Nucleus accumbens (tissue), 56 donors: ENCODE measurements around the gene XPO4.
A peak's percentile ranks its signal among the peaks of the same experiment; 100 is the strongest.
"Not testable (repeated sequence)": the region's sequence is repeated elsewhere in the genome, so short reads cannot be mapped to it uniquely, and the experiment has no call there.

Source experiments
- DNase-seq, 56 donors: peaks; one replicate each; lab custom pipeline; 2025; lab: John Stamatoyannopoulos, UW

The XPO4 gene

GRCh38 chr13:20789665-20790064 is 112.9 kb downstream of the XPO4 start:
- no peak for DNase-seq

DNA sequence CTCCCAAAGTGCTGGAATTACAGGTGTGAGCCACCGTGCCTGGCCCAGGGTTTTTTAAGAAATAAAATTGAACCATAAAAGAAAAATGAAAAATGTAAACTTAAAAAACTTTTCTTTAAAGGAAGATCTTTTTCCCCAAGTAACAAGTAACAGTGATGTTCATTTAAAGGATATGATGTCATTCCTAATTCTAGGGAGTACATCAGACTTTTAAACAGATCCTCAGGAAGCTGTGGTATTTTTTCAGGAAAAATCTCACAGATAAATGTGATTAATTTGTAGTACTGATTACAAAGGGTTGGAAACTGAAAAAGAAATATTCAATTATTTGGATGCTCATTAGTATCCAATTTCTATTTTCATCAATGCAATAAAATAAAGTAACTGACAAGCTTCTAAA is 114.2 kb downstream of the XPO4 start:
- no peak for DNase-seq

GRCh38 chr13:20787180-20787579 is 115.4 kb downstream of the XPO4 start:
- DNase-seq: no peak

- DNase-seq: no peak
Observed at GRCh38 chr13:20782116-20782708, 120.3 kb downstream of the XPO4 start.

DNA sequence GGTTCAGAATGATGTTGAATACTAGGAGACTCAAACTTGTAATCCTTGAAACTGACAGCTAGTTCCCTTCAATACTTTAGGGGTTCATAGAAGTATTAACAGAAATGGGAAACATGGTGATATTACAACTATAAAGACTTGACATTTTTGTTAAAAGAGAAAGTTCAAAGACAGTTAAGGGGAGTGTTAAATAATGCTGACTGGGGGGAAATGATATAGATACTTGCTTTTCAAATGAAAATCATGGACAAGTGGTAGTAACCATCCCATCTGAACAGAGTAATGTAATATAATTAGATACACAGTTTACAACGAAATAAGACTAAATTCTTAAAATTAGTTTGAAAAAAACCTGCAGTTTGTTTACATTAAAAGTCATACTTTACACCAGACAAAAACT is 122.2 kb downstream of the XPO4 start:
- no peak for DNase-seq

DNA sequence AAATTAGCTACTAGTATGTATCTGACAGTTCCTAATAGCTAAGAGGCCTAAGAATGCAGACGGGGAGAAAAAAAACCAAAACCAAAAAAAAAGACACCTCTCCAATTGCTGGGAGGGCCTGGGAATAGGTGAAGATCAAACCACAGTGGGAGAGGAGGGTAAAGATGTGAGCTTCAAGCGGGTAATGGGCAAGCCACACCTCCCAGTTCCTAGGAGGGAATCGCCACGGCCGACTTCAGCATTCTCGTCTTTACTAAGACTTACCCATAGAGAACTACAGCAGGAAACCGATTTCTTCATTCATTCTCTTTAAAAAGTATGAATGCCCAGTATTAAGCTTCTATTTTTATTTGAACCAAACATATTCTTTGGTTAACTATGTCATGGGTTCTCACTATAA is 123.1 kb downstream of the XPO4 start:
- no peak for DNase-seq

GRCh38 chr13:20778311-20778710 is 124.2 kb downstream of the XPO4 start:
- DNase-seq: no peak

DNA sequence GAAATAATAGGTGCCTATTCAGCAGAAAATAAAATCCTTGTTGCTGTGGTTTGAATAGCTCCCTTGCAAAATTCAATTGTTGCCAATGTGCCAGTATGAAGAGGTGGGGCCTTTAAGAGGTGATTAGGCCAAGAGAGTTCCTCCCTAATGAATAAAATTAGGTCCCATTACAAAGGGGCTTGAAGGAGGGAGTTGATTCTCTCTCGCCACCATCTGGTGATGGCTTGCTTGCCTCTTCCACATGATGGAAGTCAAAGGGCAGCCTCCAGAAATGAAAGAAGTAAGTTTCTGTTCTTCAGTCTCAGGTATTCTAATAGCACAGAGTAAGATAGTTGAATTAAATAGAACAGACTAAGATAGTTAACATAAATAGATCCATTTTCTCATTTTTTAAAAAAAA is 125.8 kb downstream of the XPO4 start:
- DNase-seq: no peak

- no peak for DNase-seq
Observed at GRCh38 chr13:20775961-20776360, 126.6 kb downstream of the XPO4 start.

GRCh38 chr13:20774746-20775145 is 127.8 kb downstream of the XPO4 start:
- no peak for DNase-seq

DNA sequence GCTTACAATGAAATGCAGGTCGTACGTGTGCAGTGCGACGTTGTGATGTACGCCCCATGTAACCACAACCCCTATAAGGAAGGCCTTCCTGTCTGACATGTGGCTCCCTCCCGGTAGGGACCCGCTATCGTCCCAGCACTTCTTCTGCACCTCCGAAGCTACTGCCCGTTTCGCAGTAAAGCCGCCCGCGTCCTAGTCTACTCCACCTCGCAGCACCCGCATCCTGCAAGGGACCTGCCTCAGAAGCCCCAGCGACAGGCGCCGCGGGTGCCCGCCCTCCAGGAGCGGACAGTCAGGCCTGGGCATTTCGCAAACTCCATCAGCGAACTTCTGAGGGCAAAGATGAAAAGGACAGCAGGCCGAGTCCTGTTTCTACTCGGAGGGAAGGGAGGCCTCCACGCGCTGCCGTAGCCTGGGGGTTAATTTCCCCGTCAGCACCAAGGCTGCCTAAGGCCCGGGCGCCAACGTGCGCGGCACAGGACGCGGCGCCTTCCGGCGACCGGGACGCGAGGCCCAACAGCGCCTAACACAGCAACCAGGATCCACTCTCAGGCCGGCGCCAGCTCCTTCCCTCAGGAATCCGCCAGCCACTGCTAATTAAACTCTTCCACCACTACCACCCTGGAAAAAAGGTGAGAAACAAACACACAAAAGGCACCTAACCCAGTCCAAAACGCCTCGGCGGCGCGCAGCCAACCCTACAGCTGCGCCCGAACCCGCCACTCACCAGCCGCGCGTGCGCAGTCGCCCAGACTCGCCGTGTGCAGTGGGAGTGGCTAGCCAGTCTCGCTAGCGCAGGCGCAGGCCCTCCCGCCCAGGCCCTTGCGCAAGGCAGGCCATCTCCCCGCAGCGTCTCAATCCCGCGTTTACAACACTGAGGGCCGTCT is 129.1 kb downstream of the XPO4 start, which contains the start of gene EEF1AKMT1:
EEF1AKMT1 (minus strand) TSS at position 768 of the 887 bp plus-strand sequence. CDS start 16,363 bp downstream, outside the sequence.
- peak in 55 of 56 donors; percentile 8 to 93 (median 84) for DNase-seq

- DNase-seq: no peak
Observed at GRCh38 chr13:20772401-20773131, 130.0 kb downstream of the XPO4 start.

DNA sequence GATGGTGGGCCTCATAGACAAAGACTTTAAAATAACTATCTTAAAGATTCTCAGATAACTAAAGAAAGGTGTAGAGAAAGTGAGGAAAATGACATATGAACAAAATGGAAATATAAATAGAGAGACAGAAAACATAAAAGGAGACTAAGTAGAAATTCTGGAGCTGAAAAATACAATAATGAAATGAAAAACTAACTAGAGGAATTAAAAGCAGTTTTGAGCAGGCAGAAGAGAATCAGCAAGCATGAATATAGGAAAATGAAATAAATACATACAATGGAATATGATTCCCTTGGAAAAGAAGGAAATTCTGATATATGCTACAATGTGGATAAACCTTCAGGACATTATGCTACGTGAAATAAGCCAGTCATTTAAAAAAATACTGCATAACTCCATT is 132.7 kb downstream of the XPO4 start:
- DNase-seq: no peak

GRCh38 chr13:20769091-20769490 is 133.5 kb downstream of the XPO4 start:
- no peak for DNase-seq

- no peak for DNase-seq
Observed at GRCh38 chr13:20767309-20767943, 135.1 kb downstream of the XPO4 start.

DNA sequence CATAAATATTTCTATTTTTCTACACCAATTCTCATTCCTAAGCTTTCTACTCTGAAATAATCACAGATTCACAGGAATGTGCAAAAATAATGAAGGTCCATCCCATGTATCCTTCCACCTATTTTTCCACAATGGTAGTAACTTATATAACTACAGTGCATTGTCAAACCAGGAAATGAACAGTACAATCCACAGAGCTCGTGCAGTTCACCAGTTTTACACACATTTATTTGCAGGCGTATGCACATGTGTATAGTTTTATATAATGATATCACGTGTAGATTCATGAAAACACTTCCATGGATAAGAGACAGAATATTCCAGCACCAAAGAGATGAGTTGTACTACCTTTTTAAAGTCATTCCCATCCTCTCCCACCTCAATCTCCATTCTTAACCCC is 141.7 kb downstream of the XPO4 start:
- DNase-seq: no peak

DNA sequence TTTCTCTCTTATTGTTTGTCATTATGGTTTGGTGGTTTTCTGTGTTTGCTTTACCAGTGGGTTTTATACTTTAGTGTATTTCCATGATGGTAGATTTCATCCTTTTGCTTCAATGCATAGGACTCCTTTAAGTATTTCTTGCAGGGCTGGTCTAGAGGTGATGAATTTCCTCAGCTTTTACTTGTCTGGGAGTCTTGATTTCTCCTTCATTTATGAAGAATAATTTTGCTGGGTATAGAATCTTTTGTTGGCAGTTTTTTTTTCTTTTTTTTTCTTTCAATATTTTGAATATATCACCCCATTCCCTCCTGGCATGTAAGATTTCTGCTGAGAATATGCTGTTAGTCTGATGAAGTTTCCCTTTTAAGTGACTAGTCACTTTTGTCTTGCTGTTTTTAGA is 148.5 kb downstream of the XPO4 start:
- no peak for DNase-seq

DNA sequence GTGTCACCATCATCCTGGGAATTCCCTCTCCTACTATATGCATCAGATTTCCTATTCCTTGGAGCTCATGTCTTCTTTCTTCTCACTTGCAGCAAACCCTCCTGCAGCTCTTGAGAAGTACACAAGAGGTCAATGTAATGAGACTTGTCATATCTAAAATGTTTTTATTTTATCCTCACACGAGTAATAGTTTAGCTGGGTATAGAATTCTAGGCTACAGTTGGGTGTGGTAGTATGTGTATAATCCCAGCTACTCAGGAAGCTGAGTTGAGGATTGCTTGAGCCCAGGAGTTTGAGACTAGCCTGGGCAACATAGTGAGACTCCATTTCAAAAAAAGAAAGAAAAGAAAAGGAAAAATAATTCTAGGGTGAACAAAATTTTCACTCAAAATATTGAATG is 153.2 kb downstream of the XPO4 start:
- DNase-seq: no peak

DNA sequence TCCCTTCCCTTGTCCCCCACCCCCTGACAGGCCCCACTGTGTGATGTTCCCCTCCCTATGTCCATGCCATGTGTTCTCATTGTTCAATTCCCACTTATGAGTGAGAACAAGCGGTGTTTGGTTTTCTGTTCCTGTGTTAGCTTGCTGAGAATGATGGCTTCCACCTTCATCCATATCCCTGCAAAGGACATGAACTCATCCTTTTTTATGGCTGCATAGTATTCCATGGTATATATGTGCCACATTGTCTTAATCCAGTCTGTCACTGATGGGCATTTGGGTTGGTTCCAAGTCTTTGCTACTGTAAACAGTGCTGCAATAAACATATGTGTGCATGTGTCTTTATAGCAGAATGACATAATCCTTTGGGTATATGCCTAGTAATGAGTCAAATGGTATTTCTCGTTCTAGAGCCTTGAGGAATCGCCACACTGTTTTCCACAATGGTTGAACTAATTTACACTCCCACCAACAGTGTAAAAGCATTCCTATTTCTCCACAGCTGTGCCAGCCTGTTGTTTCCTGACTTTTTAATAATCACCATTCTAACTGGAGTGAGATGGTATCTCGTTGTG is 158.6 kb downstream of the XPO4 start:
- DNase-seq: not testable (repeated sequence)

GRCh38 chr13:20740021-20740420 is 162.5 kb downstream of the XPO4 start:
- DNase-seq: no peak
